Stimulated activated CD8-positive, alpha-beta memory T cell treated with anti-CD3 and anti-CD28 coated beads, Interleukin-7, amount 100 ng/mL, for 24 hours (primary cell): ENCODE results near the gene OCA2.
"Not testable (repeated sequence)": the region's sequence is repeated elsewhere in the genome, so short reads cannot be mapped to it uniquely, and the experiment has no call there.

Source experiments
- DNase-seq: peaks from one replicate; pipeline ENCODE4 v3.0.0-alpha.2; 2020; ENCODE audit warnings: low read depth

OCA2 gene

GRCh38 chr15:27871078-27871901 lies 227.8 kb downstream of the OCA2 start:
- DNase-seq = no peak

- DNase-seq = no peak
Measured at GRCh38 chr15:27870320-27870719, 228.8 kb downstream of the OCA2 start.

- no peak for DNase-seq
Measured at GRCh38 chr15:27869697-27870281, 229.3 kb downstream of the OCA2 start.

- no peak for DNase-seq
Measured at GRCh38 chr15:27868828-27869404, 230.2 kb downstream of the OCA2 start.

GRCh38 chr15:27867861-27868260 lies 231.3 kb downstream of the OCA2 start:
- no peak for DNase-seq

GRCh38 chr15:27866505-27867165 lies 232.5 kb downstream of the OCA2 start:
- no peak for DNase-seq

GRCh38 chr15:27865926-27866325 lies 233.2 kb downstream of the OCA2 start:
- DNase-seq = no peak

GRCh38 chr15:27865323-27865922 lies 233.7 kb downstream of the OCA2 start:
- no peak for DNase-seq

GRCh38 chr15:27864719-27865118 lies 234.4 kb downstream of the OCA2 start:
- no peak for DNase-seq

- DNase-seq = no peak
Measured at GRCh38 chr15:27864086-27864485, 235.0 kb downstream of the OCA2 start.

- DNase-seq = no peak
Measured at GRCh38 chr15:27863000-27863399, 236.1 kb downstream of the OCA2 start.

- DNase-seq = no peak
Measured at GRCh38 chr15:27861171-27861570, 237.9 kb downstream of the OCA2 start.

- no peak for DNase-seq
Measured at GRCh38 chr15:27855137-27855536, 244.0 kb downstream of the OCA2 start.

- no peak for DNase-seq
Measured at GRCh38 chr15:27854601-27855000, 244.5 kb downstream of the OCA2 start.

- no peak for DNase-seq
Measured at GRCh38 chr15:27853624-27854455, 245.3 kb downstream of the OCA2 start.

- no peak for DNase-seq
Measured at GRCh38 chr15:27851858-27852210, 247.3 kb downstream of the OCA2 start.

- DNase-seq = no peak
Measured at GRCh38 chr15:27850981-27851857, 247.9 kb downstream of the OCA2 start.

- no peak for DNase-seq
Measured at GRCh38 chr15:27850050-27850449, 249.1 kb downstream of the OCA2 start.

- not testable (repeated sequence) for DNase-seq
Measured at GRCh38 chr15:27848936-27849335, 250.2 kb downstream of the OCA2 start.
